Fibroblast of gingiva (primary cell): ENCODE data around the gene VWA5B1.

Source experiments
- DNase-seq: peaks from one replicate; pipeline ENCODE4 v3.0.0-alpha.2; 2011; ENCODE audit warnings: low read depth

Gene VWA5B1

GRCh38 chr1:20366463-20367115 is 75.9 kb downstream of the VWA5B1 start:
- DNase-seq, result no peak

GRCh38 chr1:20367116-20367585 is 76.5 kb downstream of the VWA5B1 start:
- DNase-seq, result no peak

- DNase-seq, result no peak
Measured at GRCh38 chr1:20367626-20368025, 77.0 kb downstream of the VWA5B1 start.

- no peak for DNase-seq
Measured at GRCh38 chr1:20368866-20369470, 78.3 kb downstream of the VWA5B1 start.

GRCh38 chr1:20370698-20371097 is 80.0 kb downstream of the VWA5B1 start:
- peak; percentile 65 for DNase-seq

GRCh38 chr1:20371411-20371810 is 80.7 kb downstream of the VWA5B1 start:
- no peak for DNase-seq

GRCh38 chr1:20371883-20372282 is 81.2 kb downstream of the VWA5B1 start:
- no peak for DNase-seq

GRCh38 chr1:20372676-20373075 is 82.0 kb downstream of the VWA5B1 start:
- no peak for DNase-seq

- DNase-seq, result no peak
Measured at GRCh38 chr1:20373286-20373685, 82.6 kb downstream of the VWA5B1 start.

- DNase-seq, result no peak
Measured at GRCh38 chr1:20373764-20374163, 83.1 kb downstream of the VWA5B1 start.

- no peak for DNase-seq
Measured at GRCh38 chr1:20375563-20375962, 84.9 kb downstream of the VWA5B1 start.

- DNase-seq, result no peak
Measured at GRCh38 chr1:20376171-20376570, 85.5 kb downstream of the VWA5B1 start.

GRCh38 chr1:20376880-20377494 is 86.3 kb downstream of the VWA5B1 start:
- peak; percentile 17 for DNase-seq

- DNase-seq, result no peak
Measured at GRCh38 chr1:20377516-20378270, 87.0 kb downstream of the VWA5B1 start.

GRCh38 chr1:20379075-20379474 is 88.4 kb downstream of the VWA5B1 start:
- DNase-seq, result no peak

GRCh38 chr1:20380175-20380574 is 89.5 kb downstream of the VWA5B1 start:
- no peak for DNase-seq

GRCh38 chr1:20380616-20381035 is 90.0 kb downstream of the VWA5B1 start:
- DNase-seq, result peak; percentile 60

GRCh38 chr1:20381045-20381641 is 90.5 kb downstream of the VWA5B1 start:
- no peak for DNase-seq

- DNase-seq, result no peak
Measured at GRCh38 chr1:20381961-20382360, 91.3 kb downstream of the VWA5B1 start.

- DNase-seq, result no peak
Measured at GRCh38 chr1:20382711-20383110, 92.0 kb downstream of the VWA5B1 start.

GRCh38 chr1:20383631-20384030 is 93.0 kb downstream of the VWA5B1 start:
- DNase-seq, result no peak

GRCh38 chr1:20385630-20386029 is 95.0 kb downstream of the VWA5B1 start:
- no peak for DNase-seq
